ENCODE data around the gene MACROH2A2.
"Not testable (repeated sequence)": the region's sequence is repeated elsewhere in the genome, so short reads cannot be mapped to it uniquely, and the experiment has no call there.

Gene MACROH2A2

GRCh38 chr10:70101068-70101562 is 48.5 kb downstream of the MACROH2A2 start:
- DNase-seq (ENCODE audit: low read depth in 2 of 2) = not testable (repeated sequence)

DNA sequence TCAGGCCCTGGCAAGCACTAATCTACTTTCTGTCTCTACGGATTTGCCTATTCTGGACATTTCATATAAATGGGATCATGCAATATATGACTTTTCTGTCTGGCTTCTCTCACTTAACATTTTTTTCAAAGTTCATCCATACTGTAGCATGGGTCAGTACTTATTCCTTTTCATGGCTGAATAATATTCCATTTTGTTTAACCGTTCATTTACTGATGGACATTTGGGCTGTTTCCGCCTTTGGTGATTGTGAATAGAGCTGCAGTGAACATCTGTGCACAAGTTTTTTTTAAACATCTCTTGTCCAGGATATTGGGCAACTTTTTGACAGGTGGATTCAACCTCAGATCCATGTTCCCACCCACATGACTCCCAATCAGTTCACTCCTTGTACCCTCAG is 49.0 kb downstream of the MACROH2A2 start:
- no peak for DNase-seq (ENCODE audit: low read depth in 2 of 2)

DNA sequence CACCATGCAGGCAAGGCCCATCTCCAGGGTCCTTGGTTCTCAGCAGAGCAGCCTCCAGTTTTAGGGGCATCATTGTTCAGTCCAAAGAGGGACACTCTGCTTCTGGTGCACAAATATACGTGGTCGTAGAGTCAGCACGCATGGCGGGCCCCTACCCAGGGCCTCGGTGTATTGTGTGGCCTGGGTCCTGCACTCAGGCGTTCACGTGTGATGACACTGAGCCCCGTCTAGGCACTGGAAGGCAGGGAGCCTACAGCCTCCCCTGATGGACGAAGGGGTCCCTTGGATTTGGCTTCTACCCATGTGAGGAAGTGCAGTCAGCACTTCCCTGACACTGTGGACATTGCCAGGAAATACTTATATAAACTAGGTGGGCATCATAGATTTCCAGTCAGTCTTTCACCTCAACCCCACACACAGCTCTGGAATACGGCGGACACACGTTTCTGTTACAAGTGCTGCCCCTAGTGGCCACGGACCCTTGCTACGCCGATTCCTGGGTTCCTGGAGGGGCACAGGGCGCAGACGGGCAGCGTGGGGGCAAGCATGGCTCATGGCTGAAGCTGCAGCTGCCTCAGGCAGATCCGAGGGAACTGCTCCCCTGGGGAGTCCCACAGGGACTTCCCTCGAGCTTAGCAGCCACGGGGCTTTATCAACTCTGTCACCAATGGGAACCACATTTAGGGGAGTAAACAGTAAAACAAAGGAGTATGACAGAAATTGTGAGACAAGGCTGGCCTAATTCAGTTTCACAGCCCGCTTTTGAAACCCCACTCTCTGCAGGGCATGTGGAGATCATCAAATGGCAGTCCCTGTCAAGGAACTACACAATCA is 54.5 kb downstream of the MACROH2A2 start:
- DNase-seq (ENCODE audit: low read depth in 2 of 2) = no peak

DNA sequence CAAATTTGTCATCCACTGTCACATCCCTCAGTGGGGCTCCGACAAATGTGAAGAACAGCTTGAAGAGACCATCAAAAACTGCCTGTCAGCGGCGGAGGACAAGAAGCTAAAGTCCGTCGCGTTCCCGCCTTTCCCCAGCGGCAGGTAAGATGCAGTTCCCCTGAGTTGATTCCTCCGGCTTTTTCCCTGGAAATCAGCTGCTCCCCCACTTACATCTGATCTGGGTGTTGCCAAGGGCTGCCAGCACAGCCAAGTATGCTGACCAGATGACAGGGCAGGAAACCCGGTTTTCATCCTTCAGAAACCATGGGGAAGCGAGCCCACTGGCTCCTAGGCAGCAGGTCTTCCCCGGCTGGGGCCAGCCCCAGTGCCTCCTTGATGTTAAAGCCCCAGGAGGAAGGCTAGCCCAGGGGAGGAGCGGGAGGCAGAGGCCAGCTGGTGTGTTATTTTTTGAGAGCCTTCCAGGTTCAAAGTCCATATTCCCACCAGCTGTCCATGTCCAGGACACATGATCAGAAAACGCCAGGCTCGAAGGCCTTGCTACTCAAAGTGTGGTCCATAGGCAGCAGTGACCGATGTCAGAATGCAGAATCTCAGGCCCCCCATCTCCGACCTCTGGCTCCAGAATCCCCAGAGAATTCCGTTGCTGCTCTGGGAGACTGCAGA is 56.6 kb downstream of the MACROH2A2 start:
- DNase-seq (ENCODE audit: low read depth in 2 of 2) = no peak

- no peak for DNase-seq (ENCODE audit: low read depth in 2 of 2)
Measured at GRCh38 chr10:70111496-70111895, 58.9 kb downstream of the MACROH2A2 start.

- no peak for DNase-seq (ENCODE audit: low read depth in 2 of 2)
Measured at GRCh38 chr10:70112071-70112470, 59.4 kb downstream of the MACROH2A2 start.

DNA sequence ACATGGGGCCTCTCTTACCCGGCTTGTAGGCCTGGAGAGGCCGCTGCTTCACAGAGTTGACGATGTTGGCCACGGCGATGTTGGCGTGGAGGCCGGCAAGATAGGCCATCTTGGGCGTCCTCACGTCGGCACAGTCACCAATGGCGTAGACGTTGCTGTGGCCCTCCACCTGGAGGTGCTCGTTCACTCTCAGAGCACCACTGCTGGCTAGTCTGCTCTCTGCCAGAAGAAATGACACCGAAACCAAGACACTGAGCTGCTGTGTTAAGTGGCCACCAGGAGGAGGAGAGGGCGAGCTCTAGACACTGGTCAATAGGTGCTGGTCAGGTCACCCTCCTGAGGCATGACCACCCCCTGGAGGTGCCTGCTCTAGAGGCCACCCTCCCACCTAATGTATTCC is 62.3 kb downstream of the MACROH2A2 start:
- DNase-seq (ENCODE audit: low read depth in 2 of 2) = no peak

DNA sequence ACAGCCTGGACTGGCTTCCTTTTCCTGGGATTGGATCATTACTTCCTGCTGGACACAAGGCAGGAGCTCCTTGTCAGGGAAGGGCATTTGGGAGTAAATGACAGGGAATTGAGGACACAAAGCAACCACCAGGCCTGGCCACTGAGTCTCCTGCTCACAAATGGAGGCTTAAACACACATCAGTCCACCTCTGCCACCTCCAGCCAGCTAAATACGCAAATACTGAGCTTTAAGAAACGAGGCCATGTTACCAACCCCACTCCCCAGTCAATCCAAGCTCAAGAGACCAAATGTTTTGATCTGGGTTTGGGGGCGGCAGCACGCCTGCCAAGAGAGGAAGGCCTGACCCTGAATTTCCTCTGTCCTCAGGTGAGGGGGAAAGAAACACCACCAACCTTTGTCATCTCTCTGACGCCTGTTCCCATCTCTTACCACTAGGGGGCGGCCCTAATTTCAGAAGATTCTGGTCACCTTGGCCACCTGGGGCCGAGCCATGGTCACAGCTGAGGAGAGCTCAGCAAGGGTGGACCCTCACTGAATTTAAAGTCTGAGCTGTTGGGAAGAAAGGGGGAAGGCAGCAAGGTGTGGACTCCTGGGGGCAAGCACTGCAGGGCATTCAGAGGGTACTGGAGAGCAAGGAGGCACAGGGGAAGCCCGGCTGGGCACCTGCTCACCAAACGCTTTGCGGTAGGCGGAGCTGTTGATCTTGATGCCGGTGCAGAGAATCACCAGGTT is 63.5 kb downstream of the MACROH2A2 start:
- DNase-seq (ENCODE audit: low read depth in 2 of 2) = no peak

DNA sequence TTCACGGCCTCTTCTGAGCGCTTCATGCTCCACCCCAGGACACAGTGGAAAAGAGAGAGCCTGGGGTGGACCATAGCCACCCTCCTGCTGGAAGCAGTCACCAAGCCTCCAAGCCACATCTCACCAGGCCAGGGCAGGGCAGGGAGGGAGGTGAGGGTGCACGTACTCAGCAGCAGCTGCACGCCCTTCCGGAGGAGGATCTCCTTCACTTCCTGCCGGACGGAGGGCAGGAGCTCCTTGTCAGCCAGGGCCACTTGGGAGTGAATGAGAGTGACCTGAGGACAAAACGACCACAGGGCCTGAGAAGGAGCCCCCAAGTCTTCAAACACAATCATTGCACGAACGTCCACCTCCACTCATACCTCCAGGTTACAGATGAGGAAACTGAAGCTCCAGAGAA is 65.0 kb downstream of the MACROH2A2 start:
- no peak for DNase-seq (ENCODE audit: low read depth in 2 of 2)

- DNase-seq (ENCODE audit: low read depth in 2 of 2) = no peak
Measured at GRCh38 chr10:70118196-70118595, 65.5 kb downstream of the MACROH2A2 start.

GRCh38 chr10:70119197-70119596 is 66.6 kb downstream of the MACROH2A2 start:
- DNase-seq (ENCODE audit: low read depth in 2 of 2) = no peak

DNA sequence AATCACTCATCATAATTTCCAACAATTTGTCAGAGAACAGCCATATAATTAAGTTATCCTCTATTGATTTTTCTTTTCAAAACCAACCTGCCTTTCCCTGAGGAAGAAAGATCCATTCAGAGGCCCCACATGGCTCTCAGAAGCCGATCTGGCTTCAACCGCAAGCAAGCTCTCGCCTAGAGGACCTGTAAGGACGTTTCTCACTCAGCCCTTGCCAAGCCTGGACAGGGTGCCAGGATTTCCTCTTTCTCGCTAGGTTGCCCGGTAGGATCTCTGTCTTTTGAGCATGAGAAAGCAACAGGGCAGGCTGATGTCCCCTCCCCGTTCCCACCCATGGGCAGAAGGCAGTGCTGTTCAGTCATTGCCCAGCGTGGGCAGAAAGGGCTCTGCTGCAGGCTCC is 67.0 kb downstream of the MACROH2A2 start:
- DNase-seq (ENCODE audit: low read depth in 2 of 2) = no peak

GRCh38 chr10:70120417-70120816 is 67.8 kb downstream of the MACROH2A2 start:
- no peak for DNase-seq (ENCODE audit: low read depth in 2 of 2)

DNA sequence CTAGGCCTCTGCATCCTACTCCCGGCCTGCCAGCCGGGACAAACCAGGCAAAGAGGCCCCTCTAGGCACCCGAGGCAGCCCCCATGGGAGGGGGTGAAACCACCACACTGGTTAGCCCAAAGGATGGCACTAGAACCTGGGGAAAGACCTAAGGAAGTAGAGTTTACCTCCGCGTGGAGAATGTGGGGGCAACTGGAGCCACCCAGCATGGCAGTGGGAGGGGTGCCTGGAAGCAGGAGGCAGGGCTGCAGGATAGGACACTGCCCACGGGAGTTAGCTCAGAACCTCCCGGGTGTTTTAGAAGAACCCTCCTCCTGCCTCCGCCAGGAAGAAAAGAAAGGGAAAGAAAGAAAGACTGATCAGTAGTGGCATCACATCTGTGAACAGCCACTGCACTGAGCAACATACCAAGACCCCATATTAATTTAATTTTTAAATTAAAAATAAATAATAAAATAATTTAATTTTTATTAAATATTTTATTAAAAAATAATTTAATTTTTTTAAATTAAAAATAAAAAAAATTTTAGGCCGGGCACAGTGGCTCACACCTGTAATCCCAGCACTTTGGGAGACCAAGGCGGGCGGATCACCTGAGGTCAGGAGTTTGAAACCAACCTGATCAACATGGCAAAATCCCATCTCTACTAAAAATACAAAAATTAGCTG is 68.8 kb downstream of the MACROH2A2 start:
- DNase-seq (ENCODE audit: low read depth in 2 of 2) = no peak

DNA sequence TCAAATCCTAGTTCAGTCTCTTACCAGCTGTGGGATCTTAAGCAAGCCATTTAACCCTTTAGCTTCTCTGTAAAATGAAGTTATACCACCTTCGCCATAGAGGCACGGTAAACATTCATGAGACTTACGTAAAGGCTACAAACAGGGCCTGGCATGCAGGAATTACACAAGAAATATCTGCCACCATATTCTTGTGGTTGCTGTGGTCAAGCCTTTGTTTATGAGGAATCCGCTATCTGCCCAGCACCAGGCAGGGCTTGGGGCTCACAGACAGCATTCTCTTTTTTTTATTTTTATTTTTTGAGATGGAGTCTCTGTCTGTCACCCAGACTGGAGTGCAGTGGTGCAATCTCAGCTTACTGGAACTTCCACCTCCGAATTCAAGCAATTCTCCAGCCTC is 70.1 kb downstream of the MACROH2A2 start:
- DNase-seq (ENCODE audit: low read depth in 2 of 2) = no peak

GRCh38 chr10:70123166-70123565 is 70.5 kb downstream of the MACROH2A2 start:
- DNase-seq (ENCODE audit: low read depth in 2 of 2) = not testable (repeated sequence)

- no peak for DNase-seq (ENCODE audit: low read depth in 2 of 2)
Measured at GRCh38 chr10:70123817-70124216, 71.2 kb downstream of the MACROH2A2 start.

DNA sequence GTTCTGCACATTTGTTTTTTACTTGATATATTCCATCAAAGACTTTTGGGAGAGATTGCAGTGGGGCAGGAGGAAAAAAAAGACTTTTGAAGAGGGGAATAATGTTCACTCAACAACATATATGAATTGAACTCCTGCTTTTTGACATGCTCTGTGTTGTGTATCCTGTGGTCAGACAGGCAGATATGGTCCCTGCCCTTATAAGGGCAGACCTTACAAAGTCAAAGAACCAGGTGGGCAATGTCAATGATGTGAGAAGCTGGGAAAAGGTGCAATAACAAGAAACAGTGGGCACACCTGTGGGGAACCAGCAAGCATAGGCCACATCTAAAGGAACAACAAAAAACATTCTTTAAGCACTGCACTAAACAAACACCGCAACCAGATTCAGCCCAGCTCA is 71.8 kb downstream of the MACROH2A2 start:
- no peak for DNase-seq (ENCODE audit: low read depth in 2 of 2)

- no peak for DNase-seq (ENCODE audit: low read depth in 2 of 2)
Measured at GRCh38 chr10:70124918-70125317, 72.3 kb downstream of the MACROH2A2 start.

DNA sequence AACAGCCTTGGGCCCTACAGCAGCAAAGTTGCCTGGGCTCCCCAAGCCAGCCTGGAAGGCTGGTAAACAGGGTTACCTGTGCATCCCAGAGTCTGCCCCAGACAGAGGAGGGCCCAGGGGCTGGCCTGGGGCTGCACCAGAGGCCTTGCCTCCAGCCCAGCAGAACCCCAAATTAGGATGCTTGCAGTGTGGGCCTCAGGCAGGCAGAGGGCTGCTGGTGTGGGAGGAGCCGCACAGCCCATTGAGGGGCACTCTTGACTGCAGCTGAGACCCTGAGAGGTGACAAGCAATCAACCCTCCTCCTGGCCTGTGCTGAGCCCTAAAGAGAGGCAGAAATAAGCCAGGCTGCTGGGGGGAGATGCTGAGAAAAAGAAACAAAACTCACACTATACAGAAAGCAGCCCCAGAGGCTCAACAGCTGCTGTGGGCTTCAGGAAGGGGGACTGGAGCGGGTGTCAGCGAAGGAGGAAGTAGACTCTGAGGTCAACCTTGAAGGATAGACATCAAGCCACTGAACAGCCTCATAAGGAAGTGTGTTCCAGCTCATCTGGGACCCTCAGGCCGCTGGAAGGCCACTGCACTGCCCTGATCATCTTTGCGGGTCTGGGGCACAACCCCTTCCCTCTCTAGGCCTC is 73.4 kb downstream of the MACROH2A2 start:
- DNase-seq (ENCODE audit: low read depth in 2 of 2) = no peak

DNA sequence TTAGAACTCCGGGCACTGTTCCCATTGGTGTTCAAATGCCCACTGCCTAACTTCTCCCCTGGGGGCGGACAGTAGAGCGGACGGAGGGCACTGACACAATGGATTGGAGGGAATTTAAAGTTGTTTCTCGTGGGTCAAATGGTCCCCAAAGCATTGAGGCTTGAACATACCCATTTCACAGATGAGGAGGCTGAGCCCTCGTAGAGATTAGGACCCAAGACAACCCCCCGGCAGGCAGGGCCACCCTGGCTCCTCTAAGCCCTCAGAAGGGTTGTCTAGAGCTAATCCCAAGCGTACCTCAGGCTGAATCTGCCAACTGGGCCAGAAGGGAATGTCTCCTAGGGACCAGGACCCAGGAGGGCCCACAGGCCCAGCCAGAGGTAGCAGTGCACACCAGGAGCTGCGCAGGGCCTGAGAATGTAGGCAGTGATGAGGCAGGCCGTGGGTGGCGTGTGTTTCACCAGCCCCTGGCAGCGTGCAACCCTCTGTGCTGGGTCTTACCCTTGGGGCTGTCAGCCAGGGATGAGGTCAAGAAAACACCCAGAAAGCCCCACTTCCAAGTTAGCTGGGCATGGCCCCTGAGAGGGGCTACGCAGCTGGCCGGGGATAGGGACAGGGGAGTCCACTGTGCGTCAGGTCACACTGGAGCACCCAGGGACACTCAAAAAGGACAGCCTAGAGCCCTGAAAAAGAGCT is 74.2 kb downstream of the MACROH2A2 start:
- no peak for DNase-seq (ENCODE audit: low read depth in 2 of 2)

Data from stimulated activated CD8-positive, alpha-beta memory T cell treated with anti-CD3 and anti-CD28 coated beads, Interleukin-15, amount 100 ng/mL, for 4 hours (primary cell).